GM21723 (cell line): ENCODE data around the gene IRX4.
"Not testable (repeated sequence)": the region's sequence is repeated elsewhere in the genome, so short reads cannot be mapped to it uniquely, and the experiment has no call there.

Source experiments
- ATAC-seq: cut with Tn5 transposase; IDR thresholded peaks from one replicate; pipeline ENCODE4 v1.9.1; 2021; ENCODE audit warnings: mild to moderate bottlenecking, moderate library complexity; ENCODE audit not compliant: unreplicated experiment

Gene IRX4

DNA sequence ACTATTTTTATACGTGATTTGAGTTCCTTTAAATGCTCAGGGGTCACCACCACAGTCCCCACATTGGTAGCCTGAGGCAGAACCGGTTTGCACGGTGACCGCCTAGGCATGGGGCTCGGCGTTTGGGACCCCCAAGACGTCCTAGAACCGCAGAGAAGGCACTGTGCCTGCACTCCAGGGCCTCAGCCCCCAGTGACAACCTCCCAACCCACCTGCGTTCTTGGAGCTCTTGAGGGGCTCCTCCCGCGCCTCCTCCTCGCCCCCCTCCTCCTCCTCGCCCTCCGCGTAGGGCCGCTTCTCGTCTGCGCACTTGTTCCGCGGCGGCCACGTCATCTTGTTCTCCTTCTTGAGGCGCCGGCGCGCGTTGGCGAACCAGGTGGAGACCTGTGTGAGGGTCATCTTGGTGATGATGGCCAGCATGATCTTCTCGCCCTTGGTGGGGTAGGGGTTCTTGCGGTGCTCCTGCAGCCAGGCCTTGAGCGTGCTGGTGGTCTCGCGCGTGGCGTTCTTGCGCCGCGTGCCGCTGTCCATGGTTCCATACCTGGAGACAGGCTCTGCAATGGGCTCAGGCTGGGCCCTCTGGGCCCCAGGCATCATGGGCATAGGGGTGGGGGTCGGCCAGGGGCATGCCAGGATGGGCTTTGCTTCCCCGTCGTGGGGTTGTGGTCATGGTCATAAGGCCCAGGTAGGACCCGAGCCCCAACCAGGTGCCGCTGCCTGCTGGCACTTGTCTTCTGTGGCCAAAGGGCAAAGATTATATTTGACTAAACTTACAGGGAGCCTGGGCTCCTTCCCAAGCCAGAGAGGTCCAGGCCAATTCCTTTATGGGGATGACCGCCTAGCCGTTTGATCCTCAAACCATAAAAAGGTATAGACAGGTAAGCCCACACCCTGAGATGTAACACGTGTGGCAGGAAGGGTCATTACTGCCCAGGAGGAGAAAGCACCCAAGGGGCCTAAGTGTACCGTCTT lies 3.1 kb downstream of the IRX4 start:
- ATAC-seq, result no peak

DNA sequence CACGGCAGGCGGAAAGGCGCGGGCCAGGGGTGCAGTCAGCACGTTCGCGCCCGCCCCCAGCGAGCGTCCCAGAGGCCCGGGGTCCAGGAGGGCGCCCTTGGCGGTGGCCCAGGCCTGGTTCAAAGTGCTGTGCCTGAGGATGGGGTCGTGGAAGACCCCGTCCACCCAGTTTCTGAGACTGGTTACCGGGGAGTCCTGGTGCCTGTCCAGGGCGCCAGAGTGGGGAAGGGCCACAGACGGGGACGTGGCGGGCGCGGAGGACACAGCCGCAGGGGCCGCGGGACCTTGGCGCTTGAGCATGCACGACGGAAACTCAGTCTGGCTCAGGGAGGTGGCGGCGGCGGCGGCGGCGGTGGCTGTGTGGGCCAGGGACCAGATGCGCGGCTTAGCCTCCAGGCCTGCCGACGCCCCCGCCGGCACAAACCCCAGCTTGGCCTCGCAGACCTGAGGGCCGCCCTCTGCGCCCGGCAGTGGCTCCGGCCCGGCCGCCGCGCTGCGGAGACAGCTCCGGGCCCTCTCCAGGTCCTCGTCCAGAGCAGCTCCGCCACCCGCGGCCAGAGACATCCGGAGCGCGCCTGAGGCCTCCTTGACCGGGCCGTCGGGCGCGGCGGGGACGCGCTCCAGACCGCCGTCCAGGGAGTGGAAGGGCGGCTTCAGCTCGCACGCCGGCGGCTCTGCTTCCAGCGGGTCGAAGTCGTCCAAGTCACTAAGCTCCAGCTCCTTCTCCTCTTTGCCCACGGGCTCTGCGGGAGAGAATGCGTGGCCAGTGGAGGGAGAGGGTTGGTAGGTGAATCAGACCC lies 4.5 kb downstream of the IRX4 start:
- ATAC-seq, result no peak

DNA sequence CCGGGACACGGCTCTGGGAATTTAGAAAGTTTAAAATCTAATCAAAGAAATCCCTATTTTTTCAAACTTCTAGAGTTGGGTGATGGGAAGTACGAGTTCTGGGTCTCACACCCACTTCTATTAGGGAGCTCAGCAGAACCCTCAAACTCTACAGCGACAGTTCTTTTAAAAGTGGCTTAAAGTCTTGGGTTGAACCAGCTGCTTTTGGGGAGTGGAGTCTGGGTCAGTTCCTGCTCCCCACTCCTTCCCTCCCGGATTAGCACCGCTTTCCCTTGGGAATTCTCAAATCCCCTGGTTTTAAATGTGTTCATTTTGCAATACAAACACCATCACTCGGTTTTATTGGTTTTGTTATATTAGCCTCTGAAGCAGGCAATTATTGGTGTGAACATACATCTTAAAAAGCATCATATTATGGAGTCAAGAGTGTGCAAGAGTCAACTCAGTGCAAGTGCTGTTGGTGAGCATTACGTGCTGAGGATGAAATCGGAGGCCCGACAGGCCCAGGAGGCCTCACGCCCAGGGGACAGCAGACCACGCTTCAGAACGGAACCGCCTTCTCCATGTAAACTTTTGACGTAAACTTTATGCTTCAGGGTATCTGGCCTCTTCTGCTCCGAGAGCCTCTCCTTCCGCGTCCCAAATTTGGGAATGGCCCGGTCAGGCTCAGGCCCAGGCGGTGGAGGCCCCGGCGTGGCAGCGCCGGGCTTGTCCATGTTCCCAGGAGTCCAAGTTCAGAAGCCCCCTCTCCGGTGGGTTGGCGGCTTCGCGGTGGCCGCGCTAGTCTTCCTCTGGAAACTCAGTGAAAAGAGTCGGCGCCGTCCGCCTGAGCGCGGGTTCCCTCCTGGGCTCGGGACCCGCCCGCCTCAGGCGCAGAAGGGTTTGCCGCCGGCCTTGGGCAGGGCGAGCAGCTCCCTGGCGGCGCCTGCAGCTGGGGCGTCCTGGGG lies 5.3 kb downstream of the IRX4 start:
- no peak for ATAC-seq

DNA sequence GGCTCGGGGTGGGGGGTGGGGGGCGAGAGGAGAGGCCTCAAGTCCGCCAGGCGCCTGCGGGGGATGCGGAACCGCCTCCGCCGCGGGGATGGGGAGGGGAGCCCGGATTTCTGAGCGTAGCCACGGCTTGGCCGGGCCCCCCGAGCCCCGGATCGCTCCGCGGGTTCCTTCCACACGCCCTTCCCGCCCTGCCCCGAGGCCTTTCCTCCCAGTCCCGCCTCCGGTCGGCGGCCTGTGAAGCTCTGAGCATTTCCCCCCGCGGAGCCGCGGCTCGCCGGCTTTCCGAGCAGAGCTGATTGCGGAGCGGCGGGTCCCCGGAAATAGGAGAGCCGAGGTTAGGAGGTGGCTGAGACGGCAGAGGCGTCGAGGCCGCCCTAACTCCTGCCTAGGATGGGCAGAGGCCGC lies 6.1 kb downstream of the IRX4 start:
- ATAC-seq, result no peak

DNA sequence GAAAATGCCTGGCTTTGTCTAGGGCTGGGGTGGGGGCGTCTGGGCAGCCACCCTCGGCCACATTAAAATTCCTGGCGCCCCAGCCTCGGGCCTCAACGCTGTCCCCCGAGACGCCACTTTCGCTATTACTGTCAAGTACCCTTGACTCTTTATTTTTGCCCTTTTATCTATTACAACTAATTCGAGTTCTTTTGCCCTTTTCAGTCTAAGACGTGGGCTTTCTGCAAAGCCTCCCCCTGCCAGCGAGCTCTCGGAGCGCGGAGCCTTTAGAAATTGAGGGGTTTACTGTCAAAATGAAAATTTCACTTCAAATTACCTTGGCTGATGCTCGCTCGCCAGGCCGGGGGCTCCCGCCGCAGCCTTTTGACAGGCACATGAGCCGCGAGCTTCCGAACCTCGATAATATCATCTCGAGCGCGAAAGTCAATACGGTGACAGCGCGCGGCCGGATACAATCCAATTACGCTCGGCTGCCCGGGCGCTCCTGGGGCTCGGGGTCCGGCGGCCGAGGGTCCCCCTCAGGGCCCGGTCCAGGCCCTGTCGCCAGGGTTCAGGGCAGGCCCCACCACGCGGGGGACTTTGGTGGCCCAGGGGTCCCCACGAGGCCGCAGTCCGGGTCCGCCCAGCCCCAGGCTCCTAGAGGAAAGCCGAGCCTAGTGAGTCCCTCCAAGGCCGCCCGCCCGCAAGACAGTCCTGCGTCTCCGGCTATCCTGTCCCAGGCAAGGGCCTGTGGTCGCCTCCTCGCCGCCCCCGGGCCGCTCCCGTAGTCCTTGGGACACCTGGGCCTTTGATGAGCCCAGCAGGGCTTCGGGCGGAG lies 6.7 kb downstream of the IRX4 start:
- ATAC-seq, result no peak

DNA sequence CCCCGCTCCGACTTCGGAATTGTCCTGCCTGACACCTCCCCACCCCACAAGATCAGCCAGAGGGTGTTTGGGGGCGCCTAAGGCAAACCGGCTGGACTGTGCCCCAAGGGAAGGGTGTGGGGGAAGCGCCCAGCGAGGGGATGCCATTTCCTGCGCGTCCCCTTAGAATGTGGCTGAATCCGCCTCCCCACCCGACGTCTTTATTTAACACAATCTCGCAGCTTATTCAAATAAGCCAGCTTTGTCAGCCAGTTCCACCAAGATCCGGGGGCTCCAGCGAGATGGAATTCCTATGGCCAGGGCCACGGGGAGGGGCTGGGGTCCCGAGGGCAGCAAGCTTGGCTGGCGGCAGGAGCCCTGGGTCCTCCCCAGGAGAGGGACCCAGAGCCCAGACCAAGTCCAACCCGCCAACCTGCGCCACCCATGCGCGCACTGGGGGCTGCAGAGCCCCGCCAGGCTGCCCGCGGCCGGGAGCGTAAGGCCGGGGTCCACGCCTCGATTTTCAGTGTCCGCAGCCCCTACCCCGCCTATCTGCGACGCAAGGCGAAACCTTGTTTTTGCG lies 7.4 kb downstream of the IRX4 start:
- ATAC-seq, result no peak

DNA sequence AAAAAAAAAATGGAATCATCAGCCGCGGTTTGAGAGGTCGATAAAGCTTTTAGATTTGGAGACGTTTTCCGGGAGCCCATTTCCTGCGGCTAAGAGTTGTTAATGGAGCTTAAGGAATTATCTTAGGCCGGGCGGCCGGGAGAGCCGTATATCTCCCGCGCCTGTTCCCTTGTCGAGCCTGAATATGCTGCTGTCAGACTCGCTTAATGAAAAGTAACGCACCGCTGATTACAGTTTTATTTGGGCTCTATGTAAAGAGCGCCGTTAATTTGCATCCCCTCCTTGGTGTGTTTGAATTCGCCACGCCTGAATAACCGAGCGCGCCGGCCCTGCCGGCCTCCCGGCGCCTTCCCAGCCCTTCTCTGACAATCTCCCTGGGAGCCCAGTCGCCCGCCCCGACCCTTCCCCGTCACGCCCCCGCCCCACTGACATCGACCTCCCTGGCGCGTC lies 7.9 kb downstream of the IRX4 start:
- no peak for ATAC-seq

DNA sequence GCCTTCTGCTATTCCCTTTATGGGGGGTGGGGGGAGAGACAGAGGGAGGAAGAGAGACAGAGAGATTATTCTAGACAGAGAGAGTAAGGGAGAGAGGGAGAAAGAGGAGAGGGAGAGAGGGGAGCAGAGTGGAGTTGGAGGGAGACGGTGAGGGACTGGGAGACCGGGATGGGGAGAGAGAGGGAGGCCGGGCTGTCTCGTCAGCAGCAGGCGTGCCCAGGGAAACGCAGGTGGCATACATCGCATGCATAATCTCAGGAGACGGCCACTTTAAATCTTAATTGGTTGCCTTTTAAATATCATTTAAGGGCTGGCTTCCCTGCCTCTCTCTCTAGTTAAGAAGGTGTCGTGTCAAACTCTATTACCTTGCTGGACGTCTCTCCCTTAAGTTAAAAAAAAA lies 8.4 kb downstream of the IRX4 start:
- ATAC-seq, result no peak

DNA sequence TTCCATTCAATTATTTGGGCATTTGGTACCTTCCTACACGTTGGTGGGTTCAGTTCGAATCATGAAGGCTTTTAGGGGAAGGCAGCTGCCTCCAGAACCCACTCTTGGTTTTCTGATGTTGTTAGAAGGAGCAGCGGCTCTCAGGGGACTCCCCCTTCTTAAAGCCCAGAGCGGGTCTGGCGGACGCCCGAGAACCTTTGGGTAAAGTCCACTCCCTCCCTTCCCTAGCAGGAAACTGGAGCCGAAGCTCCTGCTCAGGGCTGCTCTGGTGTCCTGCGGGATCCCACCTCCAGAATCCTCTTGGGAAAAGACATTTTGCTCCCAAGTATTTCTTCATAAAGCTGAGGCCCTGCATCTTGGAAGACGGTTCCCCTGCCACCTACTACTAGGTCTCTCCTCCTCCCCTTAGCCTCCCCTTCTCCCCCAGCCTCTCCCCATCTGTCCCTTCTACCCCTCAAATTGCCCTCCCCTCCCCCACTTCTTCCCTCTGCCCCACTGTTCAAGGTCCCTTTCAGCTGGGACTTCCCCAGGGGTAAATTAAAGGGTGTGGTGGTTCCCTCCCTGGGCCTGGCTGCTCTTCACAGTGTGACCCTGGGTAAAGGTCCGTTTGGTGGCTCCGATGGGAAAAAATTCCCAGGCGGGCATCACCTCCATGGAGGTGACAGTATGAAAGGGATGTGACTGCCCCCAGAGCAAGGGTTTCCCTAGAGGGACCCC lies 9.3 kb downstream of the IRX4 start:
- ATAC-seq, result no peak

DNA sequence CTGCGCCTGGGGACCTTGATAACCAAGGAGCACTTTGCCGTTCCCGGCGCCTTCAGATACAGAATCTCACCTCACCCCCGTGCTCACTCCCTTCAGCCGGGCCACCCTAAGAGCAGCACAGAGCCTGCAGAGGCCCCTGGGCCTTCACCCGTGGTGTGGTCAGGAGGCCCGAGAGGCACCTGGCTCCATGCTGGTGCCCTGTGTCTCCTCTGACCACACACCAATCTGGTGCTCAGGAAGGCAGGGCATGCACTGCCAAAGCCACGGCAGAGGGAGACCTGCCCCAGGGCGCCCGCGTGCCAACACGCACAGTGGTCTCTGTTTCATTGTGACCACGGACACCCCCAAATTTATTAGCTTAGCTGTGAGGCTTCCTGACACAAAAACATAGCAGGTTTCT lies 11.3 kb downstream of the IRX4 start:
- ATAC-seq, result no peak

DNA sequence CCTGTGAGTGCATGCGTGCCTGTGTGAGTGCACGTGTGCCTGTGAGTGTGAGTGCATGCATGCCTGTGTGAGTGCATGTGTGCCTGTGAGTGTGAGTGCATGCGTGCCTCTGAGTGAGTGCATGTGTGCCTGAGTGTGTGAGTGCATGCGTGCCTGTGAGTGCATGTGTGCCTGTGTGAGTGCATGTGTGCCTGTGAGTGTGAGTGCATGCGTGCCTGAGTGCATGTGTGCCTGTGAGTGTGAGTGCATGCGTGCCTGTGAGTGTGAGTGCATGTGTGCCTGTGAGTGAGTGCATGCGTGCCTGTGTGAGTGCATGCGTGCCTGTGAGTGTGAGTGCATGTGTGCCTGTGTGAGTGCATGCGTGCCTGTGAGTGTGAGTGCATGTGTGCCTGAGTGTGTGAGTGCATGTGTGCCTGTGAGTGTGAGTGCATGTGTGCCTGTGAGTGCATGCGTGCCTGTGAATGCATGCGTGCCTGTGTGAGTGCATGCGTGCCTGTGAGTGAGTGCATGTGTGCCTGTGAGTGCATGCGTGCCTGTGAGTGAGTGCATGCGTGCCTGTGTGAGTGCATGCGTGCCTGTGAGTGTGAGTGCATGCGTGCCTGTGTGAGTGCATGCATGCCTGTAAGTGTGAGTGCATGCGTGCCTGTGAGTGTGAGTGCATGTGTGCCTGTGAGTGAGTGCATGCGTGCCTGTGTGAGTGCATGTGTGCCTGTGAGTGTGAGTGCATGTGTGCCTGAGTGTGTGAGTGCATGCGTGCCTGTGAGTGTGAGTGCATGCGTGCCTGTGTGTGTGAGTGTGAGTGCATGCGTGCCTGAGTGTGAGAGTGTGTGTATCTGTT lies 12.1 kb downstream of the IRX4 start:
- not testable (repeated sequence) for ATAC-seq

DNA sequence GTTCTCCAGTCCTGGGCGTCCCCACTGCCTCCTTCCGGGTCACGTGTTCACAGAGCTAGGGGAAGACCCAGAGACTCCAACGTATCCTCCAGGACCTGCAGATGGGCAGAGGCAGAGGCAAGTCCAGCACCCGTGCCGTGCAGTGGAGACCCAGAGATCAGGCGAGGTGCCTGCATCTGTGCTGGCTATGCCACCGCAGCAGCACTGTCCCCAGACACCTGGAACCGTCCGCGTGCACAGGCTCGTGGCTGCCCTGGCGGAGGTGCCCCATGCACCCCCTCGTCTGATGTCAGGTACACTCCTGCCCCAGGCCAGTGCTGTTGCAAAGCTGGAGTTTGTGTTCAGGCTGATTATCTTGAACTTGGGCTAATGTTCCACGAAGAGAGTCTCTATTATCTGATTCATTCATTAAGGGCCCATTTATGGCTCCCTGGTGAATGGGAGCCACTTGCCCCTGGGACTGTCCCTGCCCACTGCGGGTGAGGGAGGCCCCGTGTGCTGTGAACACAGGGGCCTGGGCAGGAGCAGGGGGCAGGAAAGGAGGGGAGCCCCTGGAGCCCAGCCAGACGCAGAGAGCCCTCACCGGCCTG lies 13.7 kb downstream of the IRX4 start:
- no peak for ATAC-seq

DNA sequence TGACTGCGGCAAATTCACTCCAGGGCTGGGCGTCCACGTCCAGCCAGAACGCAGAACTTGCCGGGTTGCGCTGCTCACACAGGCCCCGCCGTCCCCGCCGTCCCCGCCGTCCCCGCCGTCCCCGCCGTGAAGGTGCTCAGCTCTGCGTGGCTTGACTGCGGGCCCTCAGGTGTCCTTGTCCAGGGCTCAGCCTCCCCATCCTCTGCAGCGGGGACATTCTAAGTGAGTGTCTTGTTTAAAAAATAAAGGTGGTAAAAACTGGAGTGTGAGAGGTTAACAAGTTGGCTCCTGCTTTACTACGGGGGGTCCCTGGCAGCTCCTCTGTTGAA lies 14.9 kb downstream of the IRX4 start:
- ATAC-seq, result no peak

DNA sequence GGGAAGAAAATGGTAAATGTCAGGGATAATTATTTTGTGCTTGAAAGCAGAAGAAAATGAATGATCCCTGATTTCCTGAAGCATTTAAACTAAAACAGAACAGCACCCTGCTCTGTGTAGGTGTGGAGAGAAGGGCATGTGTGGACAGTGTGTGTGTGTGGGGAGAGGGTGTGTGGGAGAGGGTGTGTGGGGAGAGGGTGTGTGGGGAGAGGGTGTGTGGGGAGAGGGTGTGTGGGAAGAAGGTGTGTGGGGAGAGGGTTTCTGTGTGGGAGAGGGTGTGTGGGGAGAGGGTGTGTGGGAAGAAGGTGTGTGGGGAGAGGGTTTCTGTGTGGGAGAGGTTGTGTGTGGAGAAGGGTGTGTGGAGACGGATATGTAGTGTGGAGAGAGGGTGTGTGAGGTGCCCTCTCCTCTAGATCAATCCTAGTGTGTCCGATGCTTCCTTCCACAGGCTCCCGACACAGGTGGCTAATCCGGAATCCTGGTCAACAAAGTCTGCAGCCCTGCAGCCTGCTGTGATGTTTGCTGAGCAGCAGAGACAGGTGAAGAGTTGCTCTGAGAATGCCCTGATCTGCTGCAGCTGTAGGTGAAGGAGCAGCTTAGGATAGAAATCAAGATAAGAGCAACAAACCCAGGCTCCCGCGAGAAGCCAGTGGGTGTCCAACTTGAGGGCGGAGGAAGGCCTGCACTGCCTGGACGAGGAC lies 15.5 kb downstream of the IRX4 start:
- ATAC-seq, result no peak

DNA sequence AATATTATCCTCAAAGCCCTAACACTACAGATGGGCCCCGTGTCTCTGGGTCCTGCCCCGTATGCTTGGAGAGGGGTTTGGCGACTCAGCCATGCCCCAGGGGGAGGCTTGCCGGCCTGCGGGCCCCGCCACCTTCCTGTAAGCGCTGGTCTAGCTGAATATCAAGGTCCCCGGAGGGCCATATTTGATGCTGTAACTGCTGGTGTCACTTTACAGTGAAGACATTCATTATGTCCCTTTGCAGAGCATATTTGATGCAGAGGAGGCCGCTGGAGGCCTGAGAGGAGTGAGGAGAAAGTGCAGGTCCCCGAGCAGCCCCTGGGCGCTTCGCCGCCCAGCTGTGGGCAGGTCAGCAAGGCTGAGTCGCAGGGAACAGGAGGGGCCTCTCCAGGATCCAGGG lies 16.8 kb downstream of the IRX4 start:
- no peak for ATAC-seq

DNA sequence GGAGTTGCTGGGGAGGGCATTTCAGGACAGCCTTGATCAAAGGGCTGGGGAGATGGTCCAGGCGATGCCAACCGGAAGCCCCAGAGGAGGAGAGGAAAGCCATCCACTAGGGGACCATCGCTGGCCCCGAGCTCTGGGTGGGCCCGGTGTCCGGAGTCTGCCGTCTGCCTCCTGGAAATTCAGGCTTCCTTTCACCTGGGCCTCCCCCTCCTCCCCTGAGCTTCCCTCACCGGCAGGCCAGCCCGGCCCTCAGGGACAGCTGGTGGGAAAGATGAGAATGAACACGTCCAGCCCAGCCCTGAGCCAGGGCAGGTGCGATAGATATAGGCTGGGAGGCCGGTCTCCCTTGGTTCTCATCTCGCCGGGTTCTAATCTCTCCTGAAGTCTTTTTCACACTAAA lies 17.2 kb downstream of the IRX4 start:
- ATAC-seq, result no peak

DNA sequence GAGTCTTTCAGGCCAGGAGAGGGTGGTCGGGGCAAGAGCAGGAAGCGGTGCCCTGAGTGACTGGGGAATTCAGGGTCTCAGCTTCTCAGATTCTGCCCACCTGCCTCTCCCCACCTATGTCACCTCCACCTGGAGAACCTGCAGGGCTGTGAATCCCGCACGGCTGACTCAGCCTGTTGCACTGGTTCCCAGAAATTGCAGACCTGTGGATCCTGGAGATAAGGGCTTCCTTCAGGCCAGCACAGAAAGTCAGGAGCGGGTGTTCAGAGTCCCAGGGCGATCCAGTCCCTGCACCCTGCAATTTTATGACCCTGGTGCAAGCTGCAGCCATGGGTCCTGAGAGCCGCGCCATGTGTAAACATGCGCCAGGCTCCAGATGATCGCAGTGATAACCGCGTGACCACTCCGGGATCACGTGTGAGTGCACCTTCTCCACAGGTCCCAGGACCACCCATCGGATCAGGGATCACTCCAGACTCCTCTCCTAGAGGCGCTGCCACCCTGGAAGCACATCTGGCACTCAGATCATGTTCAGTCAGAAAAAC lies 17.8 kb downstream of the IRX4 start:
- no peak for ATAC-seq
